ENCODE results near the gene NBEAL2.

NBEAL2 gene

DNA sequence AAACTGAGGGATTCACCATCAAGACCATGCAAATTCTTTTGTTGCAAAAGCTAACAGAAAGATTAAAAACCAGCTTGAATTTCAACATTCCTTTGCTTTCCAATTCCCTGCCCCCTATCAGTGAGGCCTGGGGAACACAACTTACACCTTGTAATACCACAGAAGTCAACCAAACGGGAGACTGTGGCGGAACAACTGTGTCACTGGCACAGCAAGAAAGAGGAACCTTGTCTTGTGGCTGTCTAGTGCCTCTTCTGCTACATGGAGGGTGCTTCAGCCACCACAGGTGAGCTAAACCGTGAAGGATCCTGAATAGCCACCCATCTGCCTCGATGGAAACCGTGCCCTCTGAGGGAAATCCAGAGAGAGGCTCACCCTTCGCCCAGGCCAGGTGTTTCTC, 14.3 kb upstream of the NBEAL2 start:
- DNase-seq, result no peak

DNA sequence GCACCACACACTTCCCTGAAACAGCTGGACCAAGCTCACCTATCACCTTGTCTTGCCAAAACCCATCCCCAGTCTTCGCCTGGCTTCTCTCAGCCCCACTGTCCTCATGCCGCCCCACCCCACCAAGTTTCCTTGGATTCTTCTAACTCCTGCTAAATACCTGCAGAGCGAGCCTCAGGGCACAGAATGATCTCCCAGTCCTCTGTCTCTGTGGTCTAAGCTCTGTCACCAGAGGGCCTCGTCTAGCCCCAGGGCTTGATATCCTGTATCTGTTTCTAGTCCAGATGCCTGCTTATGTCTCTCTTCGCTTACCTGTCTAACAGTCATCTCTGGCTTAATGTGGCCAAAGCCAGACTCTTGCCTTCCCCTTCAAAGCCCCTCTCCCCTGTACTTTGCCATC, 12.7 kb upstream of the NBEAL2 start:
- no peak for DNase-seq

DNA sequence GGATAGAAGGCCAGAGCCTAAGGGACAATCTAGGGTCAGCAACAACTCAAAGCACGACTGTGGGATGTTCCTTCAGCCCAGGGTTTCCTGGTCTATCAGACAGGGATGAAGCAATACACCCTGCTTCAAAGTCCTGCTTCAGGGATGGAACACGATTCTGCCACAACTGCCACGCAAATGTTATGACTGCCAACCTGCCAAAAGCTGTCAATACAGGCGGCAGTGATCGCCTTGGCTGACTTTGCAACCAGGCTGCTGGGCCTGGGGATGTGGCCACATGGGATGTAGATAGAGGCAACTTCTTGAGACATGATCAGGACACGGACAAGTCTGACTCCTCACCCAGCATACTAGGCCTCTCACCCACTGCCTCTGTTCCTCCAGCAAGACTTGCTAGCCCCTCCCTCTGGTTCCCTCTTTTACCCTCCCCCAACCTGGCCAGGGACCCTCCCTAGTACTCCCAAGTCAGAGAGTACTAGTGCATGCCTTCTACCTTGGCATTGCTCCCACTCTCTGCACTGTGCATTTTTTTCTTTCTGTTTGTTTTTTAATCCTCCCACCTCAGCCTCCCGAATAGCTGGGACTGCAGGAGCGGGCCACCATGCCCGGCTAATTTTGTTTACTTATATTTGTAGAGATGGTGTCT, 10.6 kb upstream of the NBEAL2 start:
- DNase-seq, result no peak

GRCh38 chr3:46970391-46971091, 8.9 kb upstream of the NBEAL2 start:
- DNase-seq, result no peak

DNA sequence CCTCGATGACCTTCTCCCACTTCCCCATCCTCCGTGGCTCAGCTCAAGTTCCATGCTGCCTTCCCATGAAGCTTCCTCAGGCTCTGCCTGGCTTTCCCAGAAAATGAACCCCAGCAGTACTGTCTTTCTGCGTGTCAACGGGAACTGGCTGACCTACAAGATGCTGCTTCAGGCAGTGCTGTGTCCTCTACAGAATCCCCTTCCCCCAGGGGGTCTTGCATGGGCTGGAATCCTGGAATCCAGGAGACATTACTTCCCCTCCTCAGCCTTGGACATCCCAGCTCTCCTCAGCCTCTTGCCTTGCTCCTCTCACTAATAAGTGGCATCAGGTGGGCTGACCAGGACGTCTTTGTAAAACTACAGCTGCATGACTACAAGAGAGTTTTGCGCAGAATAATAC, 8.3 kb upstream of the NBEAL2 start:
- DNase-seq, result no peak

GRCh38 chr3:46971742-46972141, 7.7 kb upstream of the NBEAL2 start:
- DNase-seq, result no peak

DNA sequence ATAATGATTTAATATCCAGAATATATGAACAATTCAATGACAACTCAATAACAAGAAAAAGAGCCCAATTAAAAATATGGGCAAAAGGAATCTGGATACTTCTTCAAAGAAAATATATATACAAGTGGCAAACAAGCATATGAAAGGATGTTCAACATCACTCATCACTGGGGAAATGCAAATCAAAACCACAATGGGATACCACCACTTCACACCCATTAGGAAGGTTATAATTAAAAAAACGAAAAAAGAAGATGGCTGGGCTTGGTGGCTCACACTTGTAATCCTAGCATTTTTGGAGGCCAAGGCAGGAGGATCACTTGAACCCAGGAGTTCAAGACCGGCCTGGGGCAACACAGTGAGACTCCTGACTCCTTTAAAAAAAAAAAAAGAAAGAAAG, 7.1 kb upstream of the NBEAL2 start:
- no peak for DNase-seq

- DNase-seq, result no peak
Observed at GRCh38 chr3:46974421-46975171, 4.9 kb upstream of the NBEAL2 start.

GRCh38 chr3:46976326-46977190, 2.9 kb upstream of the NBEAL2 start, which contains the start of gene CCDC12:
TSS of gene CCDC12 (minus strand) at chr3:46976745. CDS start at chr3:46976732, 13 bp downstream.
- peak; percentile 96 for DNase-seq

DNA sequence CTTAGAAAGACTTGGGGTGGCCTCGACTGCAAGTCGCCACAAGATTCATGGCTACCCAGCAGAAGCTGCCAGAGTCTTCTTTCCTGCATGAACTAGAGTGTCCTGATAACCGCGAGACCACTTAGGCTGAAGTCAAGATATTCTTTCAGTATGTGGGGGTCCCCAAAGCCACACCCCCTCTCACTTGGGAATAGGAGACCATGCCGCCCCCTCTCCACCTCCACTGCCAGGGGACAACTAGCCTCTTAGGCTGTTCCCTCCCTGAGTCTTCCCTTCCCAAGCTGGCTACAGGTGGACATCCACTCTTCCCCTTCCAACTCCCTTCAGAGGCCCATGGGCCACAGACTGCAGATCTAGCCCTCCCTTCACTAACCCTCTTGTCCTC, 1.7 kb upstream of the NBEAL2 start:
- DNase-seq, result no peak

DNA sequence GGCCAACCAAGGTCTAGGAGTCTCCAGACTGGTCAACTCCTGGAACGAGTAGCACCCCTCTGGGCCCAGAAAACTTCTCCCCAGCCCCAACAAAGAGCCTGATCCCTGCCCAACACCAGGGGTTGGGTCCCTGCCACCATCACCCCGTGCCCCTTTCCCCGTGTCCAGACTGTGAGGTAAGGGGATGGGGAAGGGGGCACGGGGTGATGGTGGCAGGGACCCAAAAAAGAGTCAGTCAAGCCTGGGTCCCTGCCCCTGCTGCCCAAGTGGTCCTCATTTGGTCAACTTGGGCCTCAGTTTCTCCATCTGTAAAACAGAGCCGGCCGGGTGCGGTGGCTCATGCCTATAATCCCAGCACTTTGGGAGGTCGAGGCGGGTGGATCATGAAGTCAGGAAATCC, 1.1 kb upstream of the NBEAL2 start:
- DNase-seq, result no peak

DNA sequence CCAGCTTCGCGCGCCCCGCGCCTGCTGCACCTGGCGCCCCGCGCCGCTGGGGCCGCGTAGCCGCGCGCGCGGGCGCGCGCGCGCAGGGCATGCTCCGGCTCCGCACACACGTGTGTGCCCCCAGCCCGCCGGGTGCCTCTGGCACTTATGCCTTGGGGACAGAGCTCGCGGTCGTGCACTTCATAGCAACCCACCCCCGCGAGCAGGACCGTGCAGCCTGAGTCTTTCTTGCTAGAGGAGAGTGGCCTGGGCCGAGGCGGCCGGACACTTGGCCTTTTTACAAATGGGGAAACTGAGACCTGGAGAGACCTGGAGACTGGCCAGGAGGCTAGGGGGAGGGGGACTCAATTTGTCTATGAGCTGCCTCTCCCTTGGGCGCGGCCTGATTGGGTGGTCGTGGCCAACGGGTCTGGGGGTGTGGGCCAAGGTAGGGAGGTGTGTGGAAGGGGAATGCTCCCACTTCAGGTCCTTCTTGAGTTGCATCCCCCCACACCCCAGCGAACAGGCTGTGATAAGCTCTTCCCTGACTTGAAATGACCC, 562 bp downstream of the NBEAL2 start:
- no peak for DNase-seq

DNA sequence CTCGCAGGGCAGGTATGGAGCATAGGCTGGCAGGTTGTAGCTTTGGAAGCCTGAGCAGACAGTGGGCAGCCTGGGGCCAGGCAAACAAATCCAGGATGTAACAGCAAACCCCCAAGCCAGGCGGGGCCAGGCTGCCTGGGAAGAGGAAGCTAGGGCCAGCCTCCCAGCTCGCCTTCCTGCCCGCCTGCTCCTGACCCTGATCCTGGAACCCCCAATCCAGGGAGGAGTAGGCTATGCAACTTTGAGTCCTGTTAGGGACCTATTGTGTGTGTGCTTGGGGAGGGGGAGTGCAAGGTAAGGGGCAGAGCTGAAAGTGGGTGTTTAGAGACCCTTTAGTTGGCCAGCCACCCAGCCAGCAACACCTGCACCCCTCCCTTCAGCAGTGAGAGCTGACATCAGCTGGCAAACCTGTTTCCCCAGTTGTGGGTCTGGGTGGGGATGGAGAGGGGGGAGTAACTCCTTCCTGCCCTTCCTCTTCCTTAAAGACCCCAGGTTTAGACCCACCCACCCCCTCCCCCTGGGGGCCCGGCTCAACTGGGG, 2.5 kb downstream of the NBEAL2 start:
- no peak for DNase-seq

DNA sequence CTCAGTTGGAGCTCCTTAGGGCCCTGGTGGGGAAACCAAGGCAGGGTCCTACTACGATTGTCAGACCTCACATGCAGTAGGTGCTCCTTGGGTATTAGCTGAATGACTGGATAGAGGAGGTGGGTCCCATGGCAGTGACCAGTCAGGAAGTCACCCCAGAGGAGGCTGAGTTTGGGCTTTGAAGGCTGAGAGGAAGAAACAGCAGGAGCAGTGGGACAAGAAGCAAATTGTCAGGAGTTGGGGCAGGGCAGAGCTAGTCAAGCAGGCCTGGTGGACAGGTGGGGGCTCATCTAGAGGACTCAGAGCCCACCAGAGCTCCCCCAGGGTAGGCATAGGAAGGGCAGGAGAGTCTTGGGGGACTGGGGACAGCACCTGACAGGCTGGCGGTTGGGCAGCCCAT, 3.1 kb downstream of the NBEAL2 start:
- no peak for DNase-seq

GRCh38 chr3:46984591-46985459, 5.4 kb downstream of the NBEAL2 start:
- DNase-seq, result no peak

DNA sequence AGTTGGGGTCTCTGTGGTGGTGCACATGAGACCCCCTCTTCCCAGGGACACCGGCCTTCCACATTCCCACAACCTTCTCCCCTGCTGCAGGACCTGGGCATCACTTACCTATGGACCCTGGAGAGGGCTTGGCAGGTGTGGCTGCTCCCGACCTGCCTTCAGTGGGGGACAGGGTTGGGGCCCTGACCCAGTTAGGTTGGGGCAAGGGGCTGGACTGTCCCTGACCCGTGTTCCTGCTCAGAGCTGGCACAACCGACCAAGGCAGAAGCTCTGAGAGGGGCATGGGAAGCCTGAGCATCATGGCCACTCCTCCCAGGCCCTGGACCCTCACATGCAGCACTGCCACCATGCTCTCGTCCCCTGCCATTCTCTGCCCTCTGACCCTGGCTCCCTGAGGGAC, 6.1 kb downstream of the NBEAL2 start:
- DNase-seq, result no peak

DNA sequence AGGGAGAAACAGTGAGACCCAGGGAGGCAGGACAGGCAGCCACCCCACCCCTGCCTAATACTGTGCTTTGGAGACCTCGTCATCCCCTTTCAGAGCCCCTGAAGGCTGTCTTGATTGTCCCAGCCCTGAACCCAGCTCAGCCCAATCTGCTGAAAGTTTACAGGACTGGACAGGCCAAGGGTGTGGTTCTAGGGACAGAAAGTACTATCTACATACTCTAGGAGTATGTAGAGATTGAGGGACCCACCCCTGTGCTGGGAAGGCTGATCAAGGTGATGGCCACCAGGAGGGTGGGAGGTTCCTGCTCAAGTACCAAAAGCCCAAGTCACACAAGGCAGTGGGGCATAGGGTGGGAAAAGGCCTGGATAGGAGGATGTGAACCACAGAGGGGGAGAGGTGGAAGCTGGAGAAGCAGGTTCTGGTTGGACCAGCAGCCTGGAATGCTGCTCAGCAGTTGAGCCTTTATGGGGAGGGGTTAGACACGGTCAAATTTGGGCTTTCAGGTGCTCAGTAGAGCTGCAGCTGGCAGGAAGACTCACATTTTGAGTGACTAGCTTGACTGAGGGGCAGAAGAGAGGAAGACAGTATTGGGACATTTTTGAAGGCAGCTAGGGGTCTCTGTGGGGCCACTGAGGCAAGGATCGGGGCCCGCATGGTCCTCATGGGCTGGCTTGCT, 6.7 kb downstream of the NBEAL2 start:
- DNase-seq, result no peak

DNA sequence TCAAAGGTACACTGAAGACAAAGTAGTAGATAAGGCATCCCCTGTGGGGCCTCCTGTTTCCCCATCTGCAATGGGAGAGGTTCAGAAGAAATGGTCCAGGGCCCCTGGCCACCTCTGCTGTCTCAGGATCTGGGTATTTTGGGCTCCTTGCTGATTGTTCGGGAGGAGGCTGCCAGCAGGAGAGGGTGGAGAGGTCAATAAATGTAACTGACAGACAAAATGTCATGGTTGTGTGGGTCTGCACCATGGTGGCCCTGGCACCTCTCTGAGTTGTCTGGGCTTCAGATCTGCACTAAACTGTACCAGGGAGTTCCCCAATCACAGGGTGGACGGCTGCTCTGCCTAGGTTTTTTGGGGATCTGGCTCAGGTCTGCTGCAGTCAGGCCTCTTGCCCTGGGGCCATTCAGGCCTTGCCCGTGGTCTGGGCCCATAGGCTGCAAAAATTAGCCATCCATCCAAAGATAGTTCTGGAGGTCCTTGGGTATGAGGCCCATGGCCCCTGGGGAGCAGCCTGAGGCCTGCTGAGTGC, 7.4 kb downstream of the NBEAL2 start:
- no peak for DNase-seq

DNA sequence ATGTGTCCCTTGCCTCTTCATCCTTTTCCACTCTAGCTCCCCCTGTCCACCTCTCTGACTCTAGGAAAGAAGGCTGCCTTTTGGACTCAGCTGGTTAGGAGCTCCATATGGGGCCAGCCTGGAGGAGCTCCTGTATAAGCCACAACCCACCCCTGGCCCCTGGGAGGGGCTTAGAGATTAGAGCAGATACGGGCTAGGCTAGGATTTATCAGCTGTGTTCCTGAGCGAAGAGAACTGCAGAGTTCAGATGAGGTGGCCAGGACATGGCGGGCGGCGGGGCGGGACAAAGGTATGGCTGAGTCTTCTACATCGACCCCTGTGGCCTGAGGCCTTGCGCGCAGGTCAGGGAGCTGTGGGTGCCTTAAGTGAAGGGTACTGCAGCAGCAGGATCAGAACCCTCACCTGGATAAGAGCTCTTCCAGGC, 7.9 kb downstream of the NBEAL2 start:
- no peak for DNase-seq

DNA sequence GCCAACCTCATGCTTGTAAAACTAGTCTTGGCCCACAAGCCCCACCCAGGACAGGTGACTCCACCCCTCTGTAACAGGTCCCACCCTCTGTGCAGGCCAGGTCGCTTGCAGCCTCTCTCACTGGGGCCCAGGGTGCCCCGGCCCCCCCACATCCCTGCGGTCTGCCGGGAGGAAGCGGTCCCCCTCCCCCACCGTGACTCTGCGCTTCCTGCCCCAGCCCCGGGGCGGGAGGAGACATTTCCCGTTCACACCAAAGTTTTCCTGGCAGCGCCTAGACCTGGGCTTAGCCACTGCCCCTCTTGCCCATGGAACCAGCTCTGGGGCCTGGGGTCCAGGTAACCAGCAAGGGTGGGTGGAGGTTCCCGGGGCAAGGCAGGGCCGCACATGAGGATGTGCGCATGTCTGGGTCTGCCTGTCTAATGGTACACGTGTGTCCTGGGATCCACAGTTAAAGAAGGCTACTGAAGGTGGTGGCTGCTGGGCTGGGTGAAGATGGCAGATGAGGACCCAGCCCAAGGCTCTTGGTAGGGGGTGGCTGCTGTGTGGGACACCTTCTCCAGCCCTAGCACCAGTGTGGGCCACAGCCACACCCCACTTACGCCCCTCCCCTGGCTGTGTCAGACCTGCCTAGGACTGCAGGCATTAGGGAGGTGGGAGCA, 8.4 kb downstream of the NBEAL2 start:
- peak; percentile 82 for DNase-seq

Data from stimulated activated naive CD4-positive, alpha-beta T cell treated with Interleukin-2 at 50 U/mL for 16 hours (primary cell).